ENCODE data around the gene PCGF6. TPM values are rescaled to one million over a fixed set of nuclear protein-coding genes. Genes with fewer than 3 reads are reported as not detected.

The PCGF6 gene
- total RNA-seq, 1 donor from 2014 or later = 22.4 TPM

GRCh38 chr10:103257812-103258211, 93.1 kb downstream of the PCGF6 start:
- TF ChIP-seq CTCF (conservative IDR thresholded peaks at IDR 0.05; ENCODE audit: low read depth, low read length) = no peak
- no peak overlapping the region for H3K4me3 ChIP-seq (ENCODE audit: low read depth, low read length)
- no peak for DNase-seq (ENCODE audit: low read depth)

- no peak for DNase-seq (ENCODE audit: low read depth)
- no peak overlapping the region for H3K4me3 ChIP-seq (ENCODE audit: low read depth, low read length)
- TF ChIP-seq CTCF (conservative IDR thresholded peaks at IDR 0.05; ENCODE audit: low read depth, low read length) = no peak
These were observed 94.3 kb downstream of the PCGF6 start for GRCh38 chr10:103256613-103257012.

GRCh38 chr10:103254538-103255325, 96.2 kb downstream of the PCGF6 start:
- no peak for DNase-seq (ENCODE audit: low read depth)
- TF ChIP-seq CTCF (conservative IDR thresholded peaks at IDR 0.05; ENCODE audit: low read depth, low read length) = no peak

GRCh38 chr10:103254113-103254512, 96.8 kb downstream of the PCGF6 start:
- no peak overlapping the region for H3K4me3 ChIP-seq (ENCODE audit: low read depth, low read length)
- no peak for DNase-seq (ENCODE audit: low read depth)
- no peak for TF ChIP-seq CTCF (conservative IDR thresholded peaks at IDR 0.05; ENCODE audit: low read depth, low read length)

More at GRCh38 chr10:103254538-103255325, 96.2 kb downstream of the PCGF6 start:
- no peak overlapping the region for H3K4me3 ChIP-seq (ENCODE audit: low read depth, low read length)

Other genes starting within 250 kb of the PCGF6 start
- gene NT5C2, start 157.9 kb downstream of the PCGF6 start, total RNA-seq = 37.0 and 41.0 TPM in 2 replicates
- 0.06 and 0.07 TPM in 2 replicates for gene RPEL1, start 105.3 kb downstream of the PCGF6 start, total RNA-seq
- 6.5 and 18.4 TPM in 2 replicates for gene INA, start 74.0 kb downstream of the PCGF6 start, total RNA-seq
- 7.5 and 11.3 TPM in 2 replicates for gene TAF5, start 16.8 kb upstream of the PCGF6 start, total RNA-seq
- gene ATP5MK, start 45.3 kb upstream of the PCGF6 start, total RNA-seq = 325 and 562 TPM in 2 replicates
- 32.6 and 35.2 TPM in 2 replicates for gene PDCD11, start 45.5 kb upstream of the PCGF6 start, total RNA-seq
- 4.6 and 4.7 TPM in 2 replicates for gene CALHM2, start 101.2 kb upstream of the PCGF6 start, total RNA-seq
- gene CALHM1, start 107.8 kb upstream of the PCGF6 start, total RNA-seq = not detected in 2 replicates
- not detected in 2 replicates for gene CALHM3, start 128.1 kb upstream of the PCGF6 start, total RNA-seq
- 0.14 and 1.3 TPM in 2 replicates for gene NEURL1, start 142.6 kb upstream of the PCGF6 start, total RNA-seq